RWPE2 (cell line): ENCODE data around the gene RNF8.

Experiments used
- ATAC-seq: fragments of 200-7000 bp; cut with Tn5 transposase; 3 replicates; pipeline ENCODE4 v1.9.1; 2021; ENCODE audit warnings: low read depth
- DNase-seq: peaks from one replicate; pipeline ENCODE4 v3.0.0-alpha.2; 2020; ENCODE audit warnings: low spot score
- H3K27ac ChIP-seq: fragments of 450-650 bp; 2 replicates; pipeline ENCODE4 v1.5.1; 2017; ENCODE audit warnings: mild to moderate bottlenecking; ENCODE audit not compliant: poor library complexity, severe bottlenecking
- H3K27me3 ChIP-seq: fragments of 250-450 bp; sonication (Bioruptor Pico); 2 replicates; pipeline ENCODE4 v1.5.1; 2021; ENCODE audit warnings: mild to moderate bottlenecking, moderate library complexity; ENCODE audit not compliant: insufficient read depth, poor library complexity, severe bottlenecking
- H3K36me3 ChIP-seq: fragments of 250-450 bp; sonication (Bioruptor Pico); 2 replicates; pipeline ENCODE4 v1.5.1; 2020; ENCODE audit warnings: low read depth, mild to moderate bottlenecking, moderate library complexity
- H3K4me1 ChIP-seq: fragments of 250-450 bp; sonication (Bioruptor Pico); 2 replicates; pipeline ENCODE4 v1.5.1; 2021; ENCODE audit warnings: mild to moderate bottlenecking, moderate library complexity; ENCODE audit not compliant: insufficient read depth, poor library complexity, severe bottlenecking
- H3K4me3 ChIP-seq: fragments of 250-450 bp; sonication (Bioruptor Pico); 2 replicates; pipeline ENCODE4 v1.5.1; 2021; ENCODE audit warnings: mild to moderate bottlenecking, moderate library complexity; ENCODE audit not compliant: severe bottlenecking
- H3K9me3 ChIP-seq: fragments of 250-450 bp; sonication (Bioruptor Pico); 2 replicates; pipeline ENCODE4 v1.5.1; 2021; ENCODE audit warnings: mild to moderate bottlenecking, moderate library complexity; ENCODE audit not compliant: severe bottlenecking
- TF ChIP-seq, protein P1 (sequence below): fragments of 450-650 bp; IDR thresholded peaks from one replicate; pipeline ENCODE4 v1.5.1; 2017; ENCODE audit warnings: mild to moderate bottlenecking, moderate library complexity; ENCODE audit not compliant: poor library complexity, severe bottlenecking

Gene RNF8

GRCh38 chr6:37313723-37314486 is 39.9 kb upstream of the RNF8 start:
- H3K27ac ChIP-seq, result no peak overlapping the region
- H3K4me3 ChIP-seq, result no peak overlapping the region
- peaks cover 2% of the 10 kb centered on the region for H3K9me3 ChIP-seq
- TF ChIP-seq, protein P1, sequence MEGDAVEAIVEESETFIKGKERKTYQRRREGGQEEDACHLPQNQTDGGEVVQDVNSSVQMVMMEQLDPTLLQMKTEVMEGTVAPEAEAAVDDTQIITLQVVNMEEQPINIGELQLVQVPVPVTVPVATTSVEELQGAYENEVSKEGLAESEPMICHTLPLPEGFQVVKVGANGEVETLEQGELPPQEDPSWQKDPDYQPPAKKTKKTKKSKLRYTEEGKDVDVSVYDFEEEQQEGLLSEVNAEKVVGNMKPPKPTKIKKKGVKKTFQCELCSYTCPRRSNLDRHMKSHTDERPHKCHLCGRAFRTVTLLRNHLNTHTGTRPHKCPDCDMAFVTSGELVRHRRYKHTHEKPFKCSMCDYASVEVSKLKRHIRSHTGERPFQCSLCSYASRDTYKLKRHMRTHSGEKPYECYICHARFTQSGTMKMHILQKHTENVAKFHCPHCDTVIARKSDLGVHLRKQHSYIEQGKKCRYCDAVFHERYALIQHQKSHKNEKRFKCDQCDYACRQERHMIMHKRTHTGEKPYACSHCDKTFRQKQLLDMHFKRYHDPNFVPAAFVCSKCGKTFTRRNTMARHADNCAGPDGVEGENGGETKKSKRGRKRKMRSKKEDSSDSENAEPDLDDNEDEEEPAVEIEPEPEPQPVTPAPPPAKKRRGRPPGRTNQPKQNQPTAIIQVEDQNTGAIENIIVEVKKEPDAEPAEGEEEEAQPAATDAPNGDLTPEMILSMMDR, result no peak
- peaks cover 62% of the 10 kb centered on the region for H3K36me3 ChIP-seq
- ATAC-seq (no peak), DNase-seq (no peak)
- H3K4me1 ChIP-seq, result no peaks in the 10 kb centered on the region
- no peaks in the 10 kb centered on the region for H3K27me3 ChIP-seq

- no peaks in the 10 kb centered on the region for H3K4me1 ChIP-seq
- H3K27ac ChIP-seq, result no peak overlapping the region
- ATAC-seq (peak; percentile 67; the same call in 2 of the 3 replicates), DNase-seq (no peak)
- H3K36me3 ChIP-seq, result peaks cover 65% of the 10 kb centered on the region
- H3K9me3 ChIP-seq, result peaks cover 2% of the 10 kb centered on the region
- H3K27me3 ChIP-seq, result no peaks in the 10 kb centered on the region
- TF ChIP-seq, protein P1, result peak; percentile 74
- H3K4me3 ChIP-seq, result no peak overlapping the region
Observed at GRCh38 chr6:37314487-37315156, 39.2 kb upstream of the RNF8 start.

- no peak overlapping the region for H3K4me3 ChIP-seq
- H3K27me3 ChIP-seq, result no peaks in the 10 kb centered on the region
- H3K36me3 ChIP-seq, result peaks cover 70% of the 10 kb centered on the region
- no peak for ATAC-seq
- no peak overlapping the region for H3K27ac ChIP-seq
- no peaks in the 10 kb centered on the region for H3K4me1 ChIP-seq
- TF ChIP-seq, protein P1, result peak; percentile 35
- DNase-seq, result no peak
- H3K9me3 ChIP-seq, result peaks cover 2% of the 10 kb centered on the region
Observed at GRCh38 chr6:37315157-37315515, 38.6 kb upstream of the RNF8 start.

- Histone ChIP-seq H3K27me3 (no peaks in the 10 kb centered on the region), H3K27ac (no peak overlapping the region), H3K9me3 (peaks cover 2% of the 10 kb centered on the region), H3K4me3 (no peak overlapping the region), H3K36me3 (peaks cover 74% of the 10 kb centered on the region), H3K4me1 (no peaks in the 10 kb centered on the region)
- DNase-seq (no peak), ATAC-seq (no peak)
- TF ChIP-seq, protein P1, result no peak
Observed at GRCh38 chr6:37316071-37316470, 37.7 kb upstream of the RNF8 start.
